Measurements from ENCODE around the gene RAVER2.

The RAVER2 gene

DNA sequence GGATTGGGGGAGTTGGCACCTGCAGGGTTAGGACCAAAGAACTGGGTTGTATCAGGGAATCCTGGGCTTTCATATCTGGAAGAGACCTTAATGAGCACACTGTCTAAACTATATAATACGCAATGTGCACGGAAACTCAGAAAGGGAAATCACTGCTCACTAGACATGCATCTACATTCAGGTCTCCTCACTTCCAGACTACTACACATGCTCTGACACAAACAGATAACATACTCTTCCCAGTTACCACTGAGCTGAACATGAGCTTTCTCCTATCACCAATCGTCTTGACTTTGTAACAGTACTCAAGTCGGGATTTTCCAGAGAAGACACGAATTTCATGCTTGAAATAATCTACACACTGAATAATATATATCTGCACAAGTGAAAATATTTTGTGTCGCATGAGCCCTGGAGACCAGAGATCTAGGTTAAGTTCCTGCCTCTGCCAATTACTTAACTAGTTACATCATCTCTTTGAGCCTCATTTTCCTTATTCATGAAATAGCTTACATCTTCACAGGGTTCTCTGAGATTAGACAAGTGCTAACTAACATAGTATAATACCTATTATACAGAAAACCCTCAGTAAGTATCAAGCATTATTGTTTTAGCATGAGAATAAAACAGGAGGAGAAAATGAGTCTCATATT is 120.4 kb downstream of the RAVER2 start:
- peak overlapping the region; percentile 16 for H3K4me3 Mint-ChIP-seq
- no peaks in the 10 kb centered on the region for H3K9me3 Mint-ChIP-seq
- H3K27ac Mint-ChIP-seq, result peak overlapping the region; percentile 82
- H3K4me1 Mint-ChIP-seq, result peaks cover 40% of the 10 kb centered on the region
- H3K27me3 Mint-ChIP-seq, result no peaks in the 10 kb centered on the region
- peaks cover 23% of the 10 kb centered on the region for H3K36me3 Mint-ChIP-seq

DNA sequence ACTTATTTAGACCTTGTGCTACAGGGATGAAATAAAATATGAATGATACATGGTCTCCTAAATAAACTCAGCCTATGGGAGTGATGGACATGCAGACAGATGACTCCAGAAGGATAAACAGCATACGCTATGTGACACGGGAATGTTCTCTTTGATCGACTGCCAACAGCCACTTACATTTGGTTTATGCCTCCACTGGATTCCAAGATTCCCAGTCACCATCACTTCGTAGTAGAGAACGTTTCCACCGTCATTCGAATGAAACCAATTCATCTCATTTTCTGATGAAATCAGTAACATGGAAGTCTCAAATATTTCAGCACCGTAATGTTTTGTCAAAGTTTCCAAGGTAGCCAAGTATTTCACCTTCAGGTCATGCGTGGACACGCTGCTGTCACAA is 121.8 kb downstream of the RAVER2 start:
- Mint-ChIP-seq H3K27ac (no peak overlapping the region), H3K4me3 (no peak overlapping the region), H3K9me3 (no peaks in the 10 kb centered on the region), H3K4me1 (peaks cover 35% of the 10 kb centered on the region), H3K36me3 (peaks cover 25% of the 10 kb centered on the region), H3K27me3 (no peaks in the 10 kb centered on the region)

DNA sequence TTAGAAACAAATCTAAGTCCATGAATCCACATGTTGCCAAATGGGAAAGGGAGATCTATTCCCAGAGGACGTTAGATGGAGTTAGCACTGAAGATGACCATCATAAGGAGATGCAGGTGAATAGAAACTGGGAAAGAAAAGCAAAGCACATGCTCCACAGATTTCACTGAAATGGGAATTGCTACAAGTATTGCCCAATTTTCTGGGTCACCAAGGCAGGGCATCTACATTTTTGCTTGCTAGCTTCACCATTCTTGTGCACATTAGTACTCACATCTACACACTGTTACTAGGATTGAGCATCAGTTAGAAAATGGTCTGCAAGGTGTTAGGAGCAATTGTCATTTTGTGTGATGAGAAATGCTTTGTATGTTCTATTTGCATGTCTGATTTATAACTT is 122.4 kb downstream of the RAVER2 start:
- Mint-ChIP-seq H3K27ac (no peak overlapping the region), H3K4me1 (peaks cover 34% of the 10 kb centered on the region), H3K9me3 (no peaks in the 10 kb centered on the region), H3K27me3 (no peaks in the 10 kb centered on the region), H3K36me3 (peaks cover 31% of the 10 kb centered on the region), H3K4me3 (no peak overlapping the region)

DNA sequence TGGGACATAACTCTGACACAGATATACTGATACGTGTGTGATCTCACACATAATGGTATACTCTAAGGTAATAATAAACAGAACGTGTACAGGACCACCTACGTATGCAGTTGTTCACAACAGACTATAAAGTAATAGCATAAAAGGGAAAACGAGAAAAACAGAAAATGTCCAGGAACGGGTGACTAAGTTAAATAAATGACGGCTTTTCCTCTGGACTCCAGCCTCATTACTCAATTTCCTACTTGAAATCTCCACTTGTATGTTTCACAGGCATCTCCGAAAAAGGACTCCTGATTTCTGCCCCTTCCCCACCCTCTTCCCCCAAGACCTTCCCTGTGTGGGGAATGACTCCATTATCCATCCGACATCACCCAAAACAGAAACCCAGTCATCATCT is 126.4 kb downstream of the RAVER2 start:
- Mint-ChIP-seq H3K9me3 (no peaks in the 10 kb centered on the region), H3K4me1 (peaks cover 40% of the 10 kb centered on the region), H3K4me3 (no peak overlapping the region), H3K27me3 (no peaks in the 10 kb centered on the region), H3K36me3 (peaks cover 41% of the 10 kb centered on the region), H3K27ac (no peak overlapping the region)

DNA sequence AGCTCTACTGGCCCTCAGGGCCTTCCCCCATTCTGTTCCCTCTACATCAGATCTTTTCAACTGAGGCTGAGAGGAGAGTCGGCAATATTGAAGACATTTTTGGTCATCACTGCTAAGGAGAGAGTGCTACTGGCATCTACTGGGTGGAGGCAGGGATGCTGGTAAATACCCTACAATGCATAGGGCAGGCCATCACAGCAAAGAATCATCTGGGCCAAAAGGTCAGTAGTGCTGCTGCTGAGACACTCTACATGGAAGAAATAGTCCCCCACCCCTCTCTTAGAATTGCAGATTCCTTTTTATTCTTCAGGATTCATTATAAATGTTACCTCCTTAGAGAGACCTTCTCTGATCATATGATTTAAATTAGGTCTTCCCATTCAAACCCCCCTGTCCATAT is 127.2 kb downstream of the RAVER2 start:
- Mint-ChIP-seq H3K27ac (no peak overlapping the region), H3K4me3 (no peak overlapping the region), H3K4me1 (peaks cover 48% of the 10 kb centered on the region), H3K36me3 (peaks cover 37% of the 10 kb centered on the region), H3K27me3 (no peaks in the 10 kb centered on the region), H3K9me3 (no peaks in the 10 kb centered on the region)

DNA sequence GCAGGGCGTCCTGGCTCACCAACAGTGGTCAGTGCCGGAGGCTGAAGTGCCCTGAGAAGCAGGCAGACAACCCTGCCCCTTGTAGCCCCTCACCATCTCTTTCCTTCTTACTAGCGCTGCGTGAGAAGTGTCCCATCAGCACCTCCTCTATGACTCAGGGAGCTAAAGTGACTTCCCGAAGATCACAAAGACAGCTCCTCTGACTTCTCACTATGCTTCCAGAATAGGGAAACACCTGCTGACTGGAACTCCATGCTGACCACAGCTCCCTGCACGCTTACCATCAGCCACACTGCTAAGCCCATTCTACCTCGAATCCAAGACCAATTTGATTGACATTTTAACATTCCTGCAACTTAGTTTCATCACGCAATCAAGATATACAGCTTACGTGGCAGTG is 128.7 kb downstream of the RAVER2 start:
- peaks cover 37% of the 10 kb centered on the region for H3K36me3 Mint-ChIP-seq
- no peaks in the 10 kb centered on the region for H3K27me3 Mint-ChIP-seq
- no peak overlapping the region for H3K4me3 Mint-ChIP-seq
- H3K9me3 Mint-ChIP-seq, result no peaks in the 10 kb centered on the region
- no peak overlapping the region for H3K27ac Mint-ChIP-seq
- peaks cover 59% of the 10 kb centered on the region for H3K4me1 Mint-ChIP-seq

DNA sequence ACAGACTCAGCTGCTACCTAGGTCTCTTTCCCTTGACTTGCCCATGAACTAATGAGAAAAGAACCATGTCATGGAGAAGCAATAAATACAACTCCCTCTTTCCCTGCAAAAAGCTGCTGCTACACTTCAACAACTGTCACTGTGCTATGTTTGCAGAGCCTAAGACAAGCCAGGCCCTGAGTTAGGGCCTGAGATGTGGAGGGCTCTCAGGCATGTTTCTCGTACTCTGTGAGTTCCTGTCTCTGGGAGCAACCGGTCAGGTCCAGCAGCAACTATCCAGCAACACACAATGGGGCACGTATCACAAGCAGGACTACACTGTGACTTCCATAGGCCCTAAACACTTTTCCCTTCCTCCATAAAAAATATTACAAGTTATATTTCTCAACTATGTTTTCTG is 129.8 kb downstream of the RAVER2 start:
- Mint-ChIP-seq H3K27me3 (no peaks in the 10 kb centered on the region), H3K27ac (no peak overlapping the region), H3K36me3 (peaks cover 34% of the 10 kb centered on the region), H3K9me3 (no peaks in the 10 kb centered on the region), H3K4me3 (no peak overlapping the region), H3K4me1 (peaks cover 70% of the 10 kb centered on the region)

DNA sequence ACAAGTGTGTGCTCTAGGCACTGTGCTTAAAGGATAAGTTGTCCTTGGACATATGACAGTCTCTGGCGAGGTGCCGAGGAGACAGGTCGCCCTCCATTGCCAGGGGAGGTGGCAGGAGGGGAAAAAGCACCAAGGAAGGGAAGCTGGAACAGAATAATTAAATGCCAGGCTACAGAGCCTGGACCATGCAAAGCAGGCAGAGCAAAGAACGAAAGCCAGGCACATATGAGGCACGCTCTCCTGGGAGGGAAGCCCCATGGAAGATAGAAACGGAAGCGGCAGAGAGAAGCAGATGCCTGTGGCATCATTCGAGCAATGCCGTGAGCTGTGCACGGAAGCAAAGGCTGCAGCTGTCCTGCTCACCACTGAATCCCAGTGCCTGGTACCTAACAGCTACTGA is 130.2 kb downstream of the RAVER2 start:
- H3K4me3 Mint-ChIP-seq, result no peak overlapping the region
- no peaks in the 10 kb centered on the region for H3K9me3 Mint-ChIP-seq
- H3K4me1 Mint-ChIP-seq, result peaks cover 73% of the 10 kb centered on the region
- H3K36me3 Mint-ChIP-seq, result peaks cover 34% of the 10 kb centered on the region
- no peaks in the 10 kb centered on the region for H3K27me3 Mint-ChIP-seq
- peak overlapping the region; percentile 68 for H3K27ac Mint-ChIP-seq

DNA sequence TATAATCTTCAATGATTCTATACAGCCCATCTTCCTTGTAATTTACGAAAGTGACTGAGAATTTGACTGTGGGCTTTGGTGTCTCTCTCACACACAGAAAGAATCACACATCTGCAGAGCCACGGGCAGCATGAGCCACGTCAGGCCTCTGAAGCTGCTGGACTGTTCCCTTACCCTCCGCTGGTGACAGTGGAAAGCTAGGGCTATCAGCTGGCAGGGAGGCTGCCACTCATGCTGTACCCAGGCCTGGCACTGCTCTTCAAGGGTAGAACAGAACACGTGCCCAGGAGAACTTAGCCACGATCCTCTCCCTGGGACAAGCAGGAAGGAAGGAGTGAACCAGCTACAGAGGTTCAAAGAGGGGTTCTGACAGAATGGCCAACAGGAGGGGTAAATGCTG is 130.7 kb downstream of the RAVER2 start:
- peaks cover 78% of the 10 kb centered on the region for H3K4me1 Mint-ChIP-seq
- H3K27me3 Mint-ChIP-seq, result no peaks in the 10 kb centered on the region
- peaks cover 37% of the 10 kb centered on the region for H3K36me3 Mint-ChIP-seq
- H3K27ac Mint-ChIP-seq, result peak overlapping the region; percentile 65
- no peaks in the 10 kb centered on the region for H3K9me3 Mint-ChIP-seq
- peak overlapping the region; percentile 28 for H3K4me3 Mint-ChIP-seq

DNA sequence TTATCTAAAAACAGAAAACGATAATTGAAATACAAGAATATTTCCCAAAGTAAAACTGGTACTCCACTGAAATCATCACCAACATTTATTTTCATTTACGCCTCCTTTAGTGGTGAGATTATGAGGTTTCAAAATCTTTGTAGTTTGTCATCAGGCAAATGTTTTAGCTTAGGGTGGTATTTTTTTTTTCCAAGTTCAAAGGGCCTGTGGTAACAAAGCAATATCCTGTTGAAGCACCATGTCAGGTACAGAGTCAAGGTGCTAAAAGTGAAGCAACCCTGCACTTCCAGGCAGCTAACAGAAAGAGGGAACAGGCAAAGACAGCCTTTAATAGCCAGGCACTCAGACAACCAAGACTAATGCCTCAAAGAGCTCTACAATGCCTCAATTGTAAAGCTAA is 132.3 kb downstream of the RAVER2 start:
- peak overlapping the region; percentile 76 for H3K27ac Mint-ChIP-seq
- no peaks in the 10 kb centered on the region for H3K9me3 Mint-ChIP-seq
- H3K4me1 Mint-ChIP-seq, result peaks cover 81% of the 10 kb centered on the region
- H3K36me3 Mint-ChIP-seq, result peaks cover 29% of the 10 kb centered on the region
- H3K4me3 Mint-ChIP-seq, result peak overlapping the region; percentile 55
- H3K27me3 Mint-ChIP-seq, result no peaks in the 10 kb centered on the region

DNA sequence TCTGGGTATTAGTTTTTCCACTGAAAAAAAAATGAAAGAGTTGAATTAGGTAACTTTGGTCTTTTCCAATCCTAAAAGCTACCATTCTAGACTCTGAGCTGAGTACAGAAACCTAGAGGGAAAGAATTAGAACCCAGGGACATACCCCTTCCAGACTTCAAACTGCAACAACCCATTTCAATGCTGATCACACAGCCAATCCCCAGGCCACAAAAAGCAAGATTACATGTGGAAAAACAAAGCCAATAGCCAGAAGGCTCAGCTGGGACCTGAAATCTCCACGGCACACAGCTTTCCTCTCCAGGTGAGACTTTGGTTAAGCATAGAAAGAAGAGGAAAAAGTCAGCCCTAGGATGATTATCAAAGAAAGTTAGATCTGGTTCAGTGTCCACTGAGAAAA is 132.7 kb downstream of the RAVER2 start:
- Mint-ChIP-seq H3K9me3 (no peaks in the 10 kb centered on the region), H3K4me1 (peaks cover 81% of the 10 kb centered on the region), H3K27ac (peak overlapping the region; percentile 76), H3K36me3 (peaks cover 27% of the 10 kb centered on the region), H3K4me3 (peak overlapping the region; percentile 55), H3K27me3 (no peaks in the 10 kb centered on the region)

DNA sequence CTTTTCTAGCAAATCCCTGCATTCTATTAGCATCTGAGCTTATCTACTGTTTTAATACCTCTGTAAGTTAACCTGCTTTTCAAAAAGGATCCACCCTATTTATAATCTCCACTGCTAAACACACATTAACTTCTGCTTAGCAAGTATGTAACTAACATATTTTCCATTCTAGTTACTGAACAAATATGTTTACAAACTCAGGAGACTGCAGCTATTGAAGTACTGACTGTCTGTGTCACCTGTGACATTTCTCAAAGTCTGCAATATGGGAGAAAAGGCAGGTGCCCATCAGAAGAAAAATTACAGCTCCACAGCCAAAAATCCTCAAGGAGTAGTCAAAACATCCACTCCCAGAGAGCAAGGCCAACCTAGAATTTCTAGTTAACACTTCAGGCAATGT is 133.2 kb downstream of the RAVER2 start:
- no peaks in the 10 kb centered on the region for H3K9me3 Mint-ChIP-seq
- H3K27me3 Mint-ChIP-seq, result no peaks in the 10 kb centered on the region
- no peak overlapping the region for H3K4me3 Mint-ChIP-seq
- peaks cover 25% of the 10 kb centered on the region for H3K36me3 Mint-ChIP-seq
- peak overlapping the region; percentile 37 for H3K27ac Mint-ChIP-seq
- peaks cover 86% of the 10 kb centered on the region for H3K4me1 Mint-ChIP-seq

DNA sequence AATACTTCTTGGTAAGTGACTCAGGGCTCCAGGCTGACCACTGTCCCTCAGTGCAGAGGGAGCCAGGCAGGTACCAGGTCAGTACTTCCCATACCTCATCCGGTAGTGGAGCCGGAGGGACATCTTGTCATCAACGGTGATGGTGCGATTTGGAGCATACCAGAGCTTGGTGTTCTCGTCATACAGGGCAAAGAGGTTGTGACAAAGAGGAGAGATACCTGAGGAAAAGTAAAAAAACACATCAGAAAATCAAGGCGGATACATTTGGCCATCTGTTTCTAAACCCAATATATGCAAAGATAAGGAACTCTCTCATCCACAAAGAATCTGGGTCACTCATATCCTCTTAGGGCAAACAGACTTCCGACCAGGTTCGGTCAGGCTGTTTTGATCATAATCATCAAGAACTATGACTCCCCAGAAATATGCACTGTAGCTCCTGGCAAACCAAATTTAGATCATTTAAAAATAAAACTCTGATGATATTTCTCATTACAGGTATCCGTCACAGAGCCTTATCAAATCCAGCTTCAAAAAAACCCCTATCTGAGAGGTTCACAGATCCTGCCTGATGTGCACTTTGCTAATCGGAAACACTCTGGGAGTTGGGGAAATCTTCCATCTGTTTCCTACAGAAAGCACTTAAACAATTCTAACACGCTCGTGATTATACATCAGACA is 134.2 kb downstream of the RAVER2 start:
- Mint-ChIP-seq H3K27ac (peak overlapping the region; percentile 59), H3K36me3 (peaks cover 24% of the 10 kb centered on the region)

DNA sequence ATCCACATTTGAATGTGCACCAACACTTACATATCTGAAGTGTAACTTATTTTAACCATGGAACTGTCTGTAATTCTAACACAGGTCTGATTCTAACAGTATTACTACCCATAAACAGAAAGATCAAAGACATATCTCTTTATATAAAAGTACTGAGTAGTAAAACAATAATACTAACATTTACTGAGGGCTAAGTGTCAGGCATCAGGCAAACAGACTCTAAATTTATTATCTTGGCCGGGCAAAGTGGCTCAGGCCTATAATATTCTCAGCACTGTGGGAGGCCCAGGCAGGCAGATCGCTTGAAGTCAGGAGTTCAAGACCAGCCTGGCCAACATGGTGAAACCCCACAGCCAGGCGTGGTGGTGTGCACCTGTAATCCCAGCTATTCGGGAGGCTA is 135.6 kb downstream of the RAVER2 start:
- no peaks in the 10 kb centered on the region for H3K9me3 Mint-ChIP-seq
- peak overlapping the region; percentile 4 for H3K27ac Mint-ChIP-seq

More for the DNA sequence above, 134.2 kb downstream of the RAVER2 start:
- Mint-ChIP-seq H3K4me3 (no peak overlapping the region), H3K27me3 (no peaks in the 10 kb centered on the region), H3K9me3 (no peaks in the 10 kb centered on the region), H3K4me1 (peaks cover 89% of the 10 kb centered on the region)

DNA sequence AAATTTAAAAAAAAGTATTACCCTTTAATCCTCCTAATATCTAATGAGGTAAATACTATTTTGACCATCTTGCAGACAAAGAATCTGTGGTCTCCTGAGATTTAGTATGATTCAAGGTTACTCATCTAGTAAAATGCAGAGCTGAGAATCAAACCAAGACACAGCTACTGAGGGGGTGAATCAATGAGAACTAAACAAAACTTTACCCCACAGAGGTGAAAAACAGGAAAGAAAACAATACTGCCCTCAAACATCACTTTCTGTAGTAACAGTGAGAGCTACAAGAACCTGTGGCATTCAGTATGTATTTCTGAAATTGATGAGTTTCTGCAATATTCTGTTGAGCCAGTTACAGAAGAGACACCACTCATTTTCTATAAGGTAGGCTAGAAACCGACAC is 136.4 kb downstream of the RAVER2 start:
- Mint-ChIP-seq H3K9me3 (no peaks in the 10 kb centered on the region), H3K27me3 (no peaks in the 10 kb centered on the region), H3K4me1 (peaks cover 90% of the 10 kb centered on the region), H3K27ac (no peak overlapping the region), H3K4me3 (no peak overlapping the region), H3K36me3 (peaks cover 19% of the 10 kb centered on the region)

More for the DNA sequence above, 135.6 kb downstream of the RAVER2 start:
- Mint-ChIP-seq H3K27me3 (no peaks in the 10 kb centered on the region), H3K36me3 (peaks cover 24% of the 10 kb centered on the region), H3K4me1 (peaks cover 91% of the 10 kb centered on the region), H3K4me3 (no peak overlapping the region)
